ENCODE measurements around the gene GATB. TPM values are rescaled to one million over a fixed set of nuclear protein-coding genes. Genes with fewer than 3 reads are reported as not detected.

The GATB gene
- total and polyA plus RNA-seq, 2 of the 4 experiments (the other 2 are of a cell fraction), result 18.7 to 20.3 TPM

GRCh38 chr4:151626751-151627150 is 134.1 kb downstream of the GATB start:
- H3K4me3 ChIP-seq (ENCODE audit: insufficient read depth, low read depth, low read length), result no peak overlapping the region
- in situ Hi-C loops (cut with MboI; ENCODE audit: low sequenced_read_pairs), result no loop called here
- dilution Hi-C loops (cut with HindIII; ENCODE audit: low sequenced_read_pairs, unreplicated experiment), result no loop called here
- no peak overlapping the region for H4K91ac ChIP-seq (ENCODE audit: insufficient read depth, low read depth, low read length)
- H2AK9ac ChIP-seq (replicated peaks; ENCODE audit: low read depth, low read length, poor library complexity), result no peak overlapping the region
- no peak for ATAC-seq (ENCODE audit: low read depth)
- no peak overlapping the region for H2BK15ac ChIP-seq (ENCODE audit: low read depth, low read length)
- H3K18ac ChIP-seq (ENCODE audit: low read depth, low read length), result no peak overlapping the region
- H3K36me3 ChIP-seq (ENCODE audit: control insufficient read depth, insufficient read depth, low read length), result no peaks in the 10 kb centered on the region
- H3K9me1 ChIP-seq (ENCODE audit: insufficient read depth, low read length), result no peaks in the 10 kb centered on the region
- TF ChIP-seq CEBPB (IDR thresholded peaks at IDR 0.05; ENCODE audit: low read depth, low read length) (no peak), CTCF (conservative IDR thresholded peaks at IDR 0.05; ENCODE audit: low read depth, low read length) (no peak), NFE2L2 (IDR thresholded peaks at IDR 0.05; ENCODE audit: low read depth, low read length) (no peak), SMC3 (IDR thresholded peaks at IDR 0.05; ENCODE audit: low read depth, low read length) (no peak), MXI1 (IDR thresholded peaks at IDR 0.05; ENCODE audit: borderline replicate concordance, low read depth, low read length) (no peak), RAD21 (IDR thresholded peaks at IDR 0.05; ENCODE audit: low read length) (no peak), MAZ (IDR thresholded peaks at IDR 0.05; ENCODE audit: borderline replicate concordance, low read depth, low read length) (no peak), ELK1 (IDR thresholded peaks at IDR 0.05; ENCODE audit: borderline replicate concordance, low read depth, low read length) (no peak), RFX5 (IDR thresholded peaks at IDR 0.05; ENCODE audit: low read depth, low read length) (no peak), CHD1 (IDR thresholded peaks at IDR 0.05; ENCODE audit: low read depth, low read length) (no peak), MAFK (IDR thresholded peaks at IDR 0.05; ENCODE audit: low read depth, low read length) (no peak), USF2 (IDR thresholded peaks at IDR 0.05; ENCODE audit: low read depth, low read length) (no peak), FOS (IDR thresholded peaks at IDR 0.05; ENCODE audit: low read depth, low read length) (no peak), RCOR1 (IDR thresholded peaks at IDR 0.05; ENCODE audit: insufficient replicate concordance, low read length) (no peak), POLR2A (IDR thresholded peaks at IDR 0.05; ENCODE audit: low read depth, low read length) (no peak), BHLHE40 (IDR thresholded peaks at IDR 0.05; ENCODE audit: low read depth, low read length) (no peak)
- ChIA-PET POLR2A (ENCODE audit: unreplicated experiment) (no interaction called here), CTCF (no interaction called here)
- H3K4me2 ChIP-seq (ENCODE audit: low read depth, low read length), result no peak overlapping the region
- no peak overlapping the region for H2BK20ac ChIP-seq (ENCODE audit: low read depth, low read length)
- 28% methylated on average over 2 of the region's 3 CpGs; no CpG with 5 or more reads in 1 of the 2 experiments for WGBS, 2 experiments (ENCODE audit: extremely low coverage in 2 of 2, insufficient read length in 1 of 2)
- peaks cover 19% of the 10 kb centered on the region for H3K27me3 ChIP-seq (ENCODE audit: control insufficient read depth, insufficient read depth, low read length)
- H3K14ac ChIP-seq (replicated peaks; ENCODE audit: low read depth, low read length), result no peak overlapping the region
- H2AFZ ChIP-seq (replicated peaks; ENCODE audit: low read length, poor library complexity), result no peak overlapping the region
- H2BK5ac ChIP-seq (ENCODE audit: low read depth, low read length, poor library complexity, severe bottlenecking), result no peak overlapping the region
- no peaks in the 10 kb centered on the region for H3K9me3 ChIP-seq (ENCODE audit: control insufficient read depth, insufficient read depth, low read length)
- H3K4ac ChIP-seq (ENCODE audit: low read depth, low read length), result no peak overlapping the region
- no peak overlapping the region for H3K9ac ChIP-seq (ENCODE audit: low read depth, low read length)
- no peak overlapping the region for H2AK5ac ChIP-seq (ENCODE audit: low read depth, low read length)
- H3K79me1 ChIP-seq (ENCODE audit: low read depth in 1 of 2, low read length in 2 of 2), result no peaks in the 10 kb centered on the region
- H2BK120ac ChIP-seq (ENCODE audit: low read depth, low read length), result no peak overlapping the region
- no peaks in the 10 kb centered on the region for H4K20me1 ChIP-seq (ENCODE audit: insufficient read depth, low read length)
- no peaks in the 10 kb centered on the region for H3K4me1 ChIP-seq (ENCODE audit: control insufficient read depth, insufficient read depth, low read length)
- no peak overlapping the region for H3K27ac ChIP-seq (ENCODE audit: insufficient read depth, low read length)
- BruUV-seq (replicated peaks), result no TSS peak
- H3K56ac ChIP-seq (ENCODE audit: extremely low read depth, insufficient read depth, low read length), result no peak overlapping the region
- no peak overlapping the region for H4K8ac ChIP-seq (ENCODE audit: low read depth in 2 of 2, low read length in 2 of 2)
- no peak overlapping the region for H4K5ac ChIP-seq (ENCODE audit: low read depth, low read length)
- DNase-seq, result no peak
- intact Hi-C loops (cut with micrococcal nuclease), result no loop called here
- H3K23ac ChIP-seq (ENCODE audit: low read depth, low read length), result no peak overlapping the region

All from IMR-90 (cell line).